CD4-positive, alpha-beta T cell treated with Interleukin-1 beta for 1 hour (primary cell): ENCODE results near the gene LY86.

Source experiments
- DNase-seq, 2 donors: peaks; one replicate each; pipeline ENCODE4 v3.0.0-alpha.2; 2020 to 2022

Gene LY86

GRCh38 chr6:6624269-6624990 is 35.9 kb downstream of the LY86 start:
- DNase-seq = no peak

- DNase-seq = no peak
These were observed 37.7 kb downstream of the LY86 start for GRCh38 chr6:6626187-6626586.

- no peak for DNase-seq
These were observed 40.9 kb downstream of the LY86 start for GRCh38 chr6:6629402-6629801.

GRCh38 chr6:6631053-6631452 is 42.5 kb downstream of the LY86 start:
- no peak for DNase-seq

- DNase-seq = no peak
These were observed 43.2 kb downstream of the LY86 start for GRCh38 chr6:6631534-6632276.

- DNase-seq = no peak
These were observed 45.6 kb downstream of the LY86 start for GRCh38 chr6:6633898-6634734.

GRCh38 chr6:6634735-6635075 is 46.2 kb downstream of the LY86 start:
- no peak for DNase-seq

GRCh38 chr6:6635291-6635690 is 46.8 kb downstream of the LY86 start:
- no peak for DNase-seq

- no peak for DNase-seq
These were observed 47.3 kb downstream of the LY86 start for GRCh38 chr6:6635869-6636268.

GRCh38 chr6:6639572-6639971 is 51.1 kb downstream of the LY86 start:
- no peak for DNase-seq

- no peak for DNase-seq
These were observed 52.4 kb downstream of the LY86 start for GRCh38 chr6:6640926-6641325.

- no peak for DNase-seq
These were observed 54.9 kb downstream of the LY86 start for GRCh38 chr6:6643398-6643797.

GRCh38 chr6:6645261-6645917 is 56.9 kb downstream of the LY86 start:
- DNase-seq = no peak

GRCh38 chr6:6646384-6646783 is 57.9 kb downstream of the LY86 start:
- DNase-seq = no peak

GRCh38 chr6:6646859-6647258 is 58.3 kb downstream of the LY86 start:
- no peak for DNase-seq

GRCh38 chr6:6648692-6649343 is 60.3 kb downstream of the LY86 start:
- no peak for DNase-seq

- no peak for DNase-seq
These were observed 61.4 kb downstream of the LY86 start for GRCh38 chr6:6649824-6650349.

GRCh38 chr6:6650839-6651238 is 62.3 kb downstream of the LY86 start:
- DNase-seq = no peak

- DNase-seq = no peak
These were observed 62.8 kb downstream of the LY86 start for GRCh38 chr6:6651335-6651734.

GRCh38 chr6:6652932-6653331 is 64.4 kb downstream of the LY86 start:
- no peak for DNase-seq

- DNase-seq = no peak
These were observed 66.4 kb downstream of the LY86 start for GRCh38 chr6:6654599-6655575.
